DOHH2 (cell line): ENCODE results near the gene TACR1.

ENCODE experiments used
- H3F3A ChIP-seq: fragments of 200-600 bp; sonication (generic), shearing (Covaris generic); 2 replicates; pipeline ENCODE4 v1.6.0; 2016; ENCODE audit warnings: antibody characterized with exemption, mild to moderate bottlenecking; ENCODE audit not compliant: control insufficient read depth, insufficient read depth
- H3K27ac ChIP-seq: fragments of 200-600 bp; sonication (generic); 2 replicates; pipeline ENCODE4 v1.5.1; 2014; ENCODE audit warnings: low read depth, mild to moderate bottlenecking, low read length, moderate library complexity
- H3K27me3 ChIP-seq: fragments of 200-600 bp; sonication (generic); 2 replicates; pipeline ENCODE4 v1.6.1; 2014; ENCODE audit warnings: mild to moderate bottlenecking, low read length, mixed read lengths; ENCODE audit not compliant: control insufficient read depth
- H3K36me3 ChIP-seq: fragments of 200-600 bp; sonication (generic); 2 replicates; pipeline ENCODE4 v1.6.1; 2014; ENCODE audit warnings: mild to moderate bottlenecking, low read length, moderate library complexity, mixed read lengths; ENCODE audit not compliant: control insufficient read depth
- H3K4me1 ChIP-seq: fragments of 200-600 bp; sonication (generic); 2 replicates; pipeline ENCODE4 v1.6.1; 2014; ENCODE audit warnings: mild to moderate bottlenecking, low read length, mixed read lengths; ENCODE audit not compliant: control insufficient read depth
- H3K4me2 ChIP-seq: fragments of 200-600 bp; sonication (generic); 2 replicates; pipeline ENCODE4 v1.6.0; 2014; ENCODE audit warnings: mild to moderate bottlenecking, low read length, moderate library complexity
- H3K4me3 ChIP-seq: fragments of 200-600 bp; sonication (generic); 2 replicates; pipeline ENCODE4 v1.5.1; 2014; ENCODE audit warnings: mild to moderate bottlenecking, low read length, mixed read lengths
- H3K79me2 ChIP-seq: fragments of 200-600 bp; sonication (generic); 2 replicates; pipeline ENCODE4 v1.6.1; 2014; ENCODE audit warnings: mild to moderate bottlenecking, low read length, mixed read lengths; ENCODE audit not compliant: control insufficient read depth
- H3K9me2 ChIP-seq: fragments of 200-600 bp; sonication (generic); replicated peaks from 2 replicates; pipeline ENCODE4 v1.6.1; 2014; ENCODE audit warnings: mild to moderate bottlenecking, low read length, mixed read lengths; ENCODE audit not compliant: control insufficient read depth
- H3K9me3 ChIP-seq: fragments of 200-600 bp; sonication (generic); 2 replicates; pipeline ENCODE4 v1.6.1; 2014; ENCODE audit warnings: antibody characterized with exemption, low read length, mixed read lengths; ENCODE audit not compliant: control insufficient read depth, insufficient read depth
- H4K20me1 ChIP-seq: fragments of 200-600 bp; sonication (generic); 2 replicates; pipeline ENCODE4 v1.6.0; 2014; ENCODE audit warnings: low read depth, mild to moderate bottlenecking, antibody characterized with exemption, low read length, moderate library complexity; ENCODE audit not compliant: control insufficient read depth, insufficient read depth
- CTCF ChIP-seq: fragments of 200-600 bp; sonication (generic); IDR thresholded peaks from one replicate; pipeline ENCODE4 v1.5.1; 2014; ENCODE audit warnings: antibody characterized with exemption, mild to moderate bottlenecking, low read depth, low read length; ENCODE audit not compliant: poor library complexity, severe bottlenecking
- EZH2phosphoT487 ChIP-seq: fragments of 200-600 bp; sonication (generic); IDR thresholded peaks from 2 replicates; pipeline ENCODE4 v1.6.1; 2017; ENCODE audit warnings: borderline replicate concordance, mild to moderate bottlenecking, antibody characterized with exemption, low read length, moderate library complexity, mixed read lengths

The TACR1 gene

GRCh38 chr2:75007061-75007460 is 192.3 kb downstream of the TACR1 start:
- no peaks in the 10 kb centered on the region for H3K79me2 ChIP-seq

GRCh38 chr2:75006041-75006440 is 193.3 kb downstream of the TACR1 start:
- H3K27ac ChIP-seq = no peak overlapping the region
- no peaks in the 10 kb centered on the region for H3K9me2 ChIP-seq
- H3K27me3 ChIP-seq = no peaks in the 10 kb centered on the region
- no peaks in the 10 kb centered on the region for H3F3A ChIP-seq
- no peaks in the 10 kb centered on the region for H3K79me2 ChIP-seq
- H3K4me2 ChIP-seq = no peak overlapping the region
- H3K36me3 ChIP-seq = no peaks in the 10 kb centered on the region
- H3K9me3 ChIP-seq = no peaks in the 10 kb centered on the region
- TF ChIP-seq EZH2phosphoT487 (no peak), CTCF (no peak)
- no peaks in the 10 kb centered on the region for H4K20me1 ChIP-seq
- H3K4me3 ChIP-seq = no peak overlapping the region
- no peaks in the 10 kb centered on the region for H3K4me1 ChIP-seq

More at GRCh38 chr2:75007061-75007460, 192.3 kb downstream of the TACR1 start:
- no peak for TF ChIP-seq CTCF
- no peak for TF ChIP-seq EZH2phosphoT487
- Histone ChIP-seq H3K27me3 (no peaks in the 10 kb centered on the region), H4K20me1 (no peaks in the 10 kb centered on the region), H3K9me3 (no peaks in the 10 kb centered on the region), H3K4me2 (no peak overlapping the region), H3K4me3 (no peak overlapping the region), H3K4me1 (no peaks in the 10 kb centered on the region), H3K27ac (no peak overlapping the region), H3K36me3 (no peaks in the 10 kb centered on the region), H3K9me2 (no peaks in the 10 kb centered on the region), H3F3A (no peaks in the 10 kb centered on the region)

- H3K9me2 ChIP-seq = no peaks in the 10 kb centered on the region
- H4K20me1 ChIP-seq = no peaks in the 10 kb centered on the region
- TF ChIP-seq CTCF = no peak
- no peak for TF ChIP-seq EZH2phosphoT487
- H3K36me3 ChIP-seq = no peaks in the 10 kb centered on the region
- no peaks in the 10 kb centered on the region for H3K79me2 ChIP-seq
- no peak overlapping the region for H3K4me2 ChIP-seq
- no peaks in the 10 kb centered on the region for H3K4me1 ChIP-seq
- H3F3A ChIP-seq = no peaks in the 10 kb centered on the region
- no peak overlapping the region for H3K4me3 ChIP-seq
- H3K9me3 ChIP-seq = no peaks in the 10 kb centered on the region
- no peak overlapping the region for H3K27ac ChIP-seq
- no peaks in the 10 kb centered on the region for H3K27me3 ChIP-seq
These were observed 195.5 kb downstream of the TACR1 start for GRCh38 chr2:75003773-75004172.

GRCh38 chr2:75003276-75003675 is 196.0 kb downstream of the TACR1 start:
- H3K27me3 ChIP-seq = no peaks in the 10 kb centered on the region
- H3F3A ChIP-seq = no peaks in the 10 kb centered on the region
- H3K4me1 ChIP-seq = no peaks in the 10 kb centered on the region
- H3K9me2 ChIP-seq = no peaks in the 10 kb centered on the region
- H3K9me3 ChIP-seq = no peaks in the 10 kb centered on the region
- no peak overlapping the region for H3K4me2 ChIP-seq
- no peaks in the 10 kb centered on the region for H3K36me3 ChIP-seq
- no peaks in the 10 kb centered on the region for H4K20me1 ChIP-seq
- no peaks in the 10 kb centered on the region for H3K79me2 ChIP-seq
- H3K27ac ChIP-seq = no peak overlapping the region
- no peak overlapping the region for H3K4me3 ChIP-seq
- no peak for TF ChIP-seq EZH2phosphoT487
- TF ChIP-seq CTCF = no peak
